HL-60 (cell line): ENCODE results near the gene STK17A.
"Not testable (repeated sequence)": the region's sequence is repeated elsewhere in the genome, so short reads cannot be mapped to it uniquely, and the experiment has no call there.

ENCODE experiments used
- DNase-seq, 2 experiments: peaks; one replicate each; pipeline ENCODE4 v3.0.0-alpha.2; 2010 to 2020; ENCODE audit warnings: low read depth in 1 of 2, low spot score in 1 of 2
- H3K27ac ChIP-seq: fragments of 250-450 bp; sonication (Bioruptor Pico); replicated peaks from 2 replicates; pipeline ENCODE4 v1.5.1; 2020; ENCODE audit warnings: mild to moderate bottlenecking, moderate library complexity
- H3K27me3 ChIP-seq: fragments of 250-450 bp; sonication (Bioruptor Pico); 2 replicates; pipeline ENCODE4 v1.5.1; 2021; ENCODE audit warnings: mild to moderate bottlenecking, moderate library complexity; ENCODE audit not compliant: insufficient read depth, poor library complexity, severe bottlenecking
- H3K4me3 ChIP-seq: replicated peaks from 2 replicates; pipeline ENCODE4 v1.5.1; 2011; ENCODE audit warnings: mild to moderate bottlenecking, control low read depth, low read length; ENCODE audit not compliant: insufficient read depth
- CTCF ChIP-seq: IDR thresholded peaks from one replicate; pipeline ENCODE4 v1.5.1; 2011; ENCODE audit warnings: low read length, control low read depth, inconsistent platforms; ENCODE audit not compliant: insufficient read depth
- GABPA ChIP-seq: IDR thresholded peaks from 2 replicates; pipeline ENCODE4 v1.6.1; 2012; ENCODE audit warnings: low read depth
- POLR2AphosphoS5 ChIP-seq: IDR thresholded peaks from 2 replicates; pipeline ENCODE4 v1.6.1; 2012; ENCODE audit warnings: low read depth
- SPI1 ChIP-seq: IDR thresholded peaks from 2 replicates; pipeline ENCODE4 v1.6.1; 2012; ENCODE audit warnings: low read depth, mild to moderate bottlenecking, borderline replicate concordance
- TF ChIP-seq, protein P1 (sequence below): IDR thresholded peaks from 2 replicates; pipeline ENCODE4 v1.6.1; 2012; ENCODE audit warnings: low read depth; ENCODE audit not compliant: insufficient replicate concordance

STK17A gene

DNA sequence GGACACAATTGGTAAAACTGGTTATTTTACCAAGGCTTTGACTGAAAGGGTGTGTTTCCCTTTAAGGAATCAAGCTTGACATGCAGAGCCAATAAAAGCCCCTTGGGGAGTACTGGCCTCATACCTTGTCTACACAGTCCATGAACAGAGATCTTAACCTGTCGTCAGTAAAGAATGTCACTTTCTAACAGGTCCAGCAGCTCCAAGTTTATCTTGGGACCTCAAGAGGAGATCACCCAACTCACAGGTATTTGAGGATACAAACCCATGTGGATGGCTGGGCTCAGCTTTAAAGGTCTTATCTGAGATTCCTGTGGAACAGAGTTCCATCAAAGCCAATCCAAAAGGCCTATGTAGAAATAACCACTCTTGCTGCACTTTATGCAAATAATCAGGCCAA, 85.1 kb downstream of the STK17A start:
- no peak overlapping the region for H3K4me3 ChIP-seq
- TF ChIP-seq, protein P1, sequence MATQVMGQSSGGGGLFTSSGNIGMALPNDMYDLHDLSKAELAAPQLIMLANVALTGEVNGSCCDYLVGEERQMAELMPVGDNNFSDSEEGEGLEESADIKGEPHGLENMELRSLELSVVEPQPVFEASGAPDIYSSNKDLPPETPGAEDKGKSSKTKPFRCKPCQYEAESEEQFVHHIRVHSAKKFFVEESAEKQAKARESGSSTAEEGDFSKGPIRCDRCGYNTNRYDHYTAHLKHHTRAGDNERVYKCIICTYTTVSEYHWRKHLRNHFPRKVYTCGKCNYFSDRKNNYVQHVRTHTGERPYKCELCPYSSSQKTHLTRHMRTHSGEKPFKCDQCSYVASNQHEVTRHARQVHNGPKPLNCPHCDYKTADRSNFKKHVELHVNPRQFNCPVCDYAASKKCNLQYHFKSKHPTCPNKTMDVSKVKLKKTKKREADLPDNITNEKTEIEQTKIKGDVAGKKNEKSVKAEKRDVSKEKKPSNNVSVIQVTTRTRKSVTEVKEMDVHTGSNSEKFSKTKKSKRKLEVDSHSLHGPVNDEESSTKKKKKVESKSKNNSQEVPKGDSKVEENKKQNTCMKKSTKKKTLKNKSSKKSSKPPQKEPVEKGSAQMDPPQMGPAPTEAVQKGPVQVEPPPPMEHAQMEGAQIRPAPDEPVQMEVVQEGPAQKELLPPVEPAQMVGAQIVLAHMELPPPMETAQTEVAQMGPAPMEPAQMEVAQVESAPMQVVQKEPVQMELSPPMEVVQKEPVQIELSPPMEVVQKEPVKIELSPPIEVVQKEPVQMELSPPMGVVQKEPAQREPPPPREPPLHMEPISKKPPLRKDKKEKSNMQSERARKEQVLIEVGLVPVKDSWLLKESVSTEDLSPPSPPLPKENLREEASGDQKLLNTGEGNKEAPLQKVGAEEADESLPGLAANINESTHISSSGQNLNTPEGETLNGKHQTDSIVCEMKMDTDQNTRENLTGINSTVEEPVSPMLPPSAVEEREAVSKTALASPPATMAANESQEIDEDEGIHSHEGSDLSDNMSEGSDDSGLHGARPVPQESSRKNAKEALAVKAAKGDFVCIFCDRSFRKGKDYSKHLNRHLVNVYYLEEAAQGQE: no peak
- no peak for TF ChIP-seq SPI1
- TF ChIP-seq GABPA: no peak
- no peak for TF ChIP-seq POLR2AphosphoS5
- TF ChIP-seq CTCF: no peak
- H3K27ac ChIP-seq: no peak overlapping the region
- no peak for DNase-seq
- H3K27me3 ChIP-seq: no peaks in the 10 kb centered on the region

GRCh38 chr7:43669286-43670081, 86.6 kb downstream of the STK17A start:
- DNase-seq: no peak
- Histone ChIP-seq H3K27ac (no peak overlapping the region), H3K27me3 (no peaks in the 10 kb centered on the region), H3K4me3 (no peak overlapping the region)
- TF ChIP-seq CTCF (no peak), SPI1 (no peak), GABPA (no peak), POLR2AphosphoS5 (no peak)
- TF ChIP-seq, protein P1: no peak

DNA sequence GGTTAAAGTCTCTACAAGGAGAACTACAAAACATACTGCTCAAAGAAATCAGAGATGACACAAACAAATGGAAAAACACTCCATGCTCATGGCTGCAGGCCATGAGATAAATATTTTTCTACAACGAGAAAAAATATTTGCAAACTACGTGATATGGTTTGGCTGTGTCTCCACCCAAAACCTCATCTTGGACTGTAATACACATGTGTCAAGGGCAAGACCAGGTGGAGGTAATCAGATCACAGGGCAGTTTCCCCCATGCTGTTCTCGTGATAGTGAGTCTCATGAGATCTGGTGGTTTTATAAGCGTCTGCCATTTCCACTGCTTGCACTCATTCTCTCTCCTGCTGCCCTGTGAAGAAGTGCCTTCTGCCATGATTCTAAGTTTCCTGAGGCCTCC, 88.6 kb downstream of the STK17A start:
- Histone ChIP-seq H3K27me3 (no peaks in the 10 kb centered on the region), H3K27ac (no peak overlapping the region), H3K4me3 (no peak overlapping the region)
- DNase-seq: no peak
- TF ChIP-seq, protein P1: no peak
- TF ChIP-seq GABPA (no peak), POLR2AphosphoS5 (no peak), SPI1 (no peak), CTCF (no peak)

- not testable (repeated sequence) for DNase-seq, H3K27me3 ChIP-seq, H3K4me3 ChIP-seq, H3K27ac ChIP-seq
Measured at GRCh38 chr7:43673243-43673976, 90.5 kb downstream of the STK17A start.
